NCI-H187 treated with DMSO at 0.1 percent for 48 hours (cell line): ENCODE data around the gene ZNF219.
"Not testable (repeated sequence)": the region's sequence is repeated elsewhere in the genome, so short reads cannot be mapped to it uniquely, and the experiment has no call there.

ENCODE experiments used
- DNase-seq: peaks from one replicate; lab custom pipeline; 2025; lab: John Stamatoyannopoulos, UW

The ZNF219 gene

DNA sequence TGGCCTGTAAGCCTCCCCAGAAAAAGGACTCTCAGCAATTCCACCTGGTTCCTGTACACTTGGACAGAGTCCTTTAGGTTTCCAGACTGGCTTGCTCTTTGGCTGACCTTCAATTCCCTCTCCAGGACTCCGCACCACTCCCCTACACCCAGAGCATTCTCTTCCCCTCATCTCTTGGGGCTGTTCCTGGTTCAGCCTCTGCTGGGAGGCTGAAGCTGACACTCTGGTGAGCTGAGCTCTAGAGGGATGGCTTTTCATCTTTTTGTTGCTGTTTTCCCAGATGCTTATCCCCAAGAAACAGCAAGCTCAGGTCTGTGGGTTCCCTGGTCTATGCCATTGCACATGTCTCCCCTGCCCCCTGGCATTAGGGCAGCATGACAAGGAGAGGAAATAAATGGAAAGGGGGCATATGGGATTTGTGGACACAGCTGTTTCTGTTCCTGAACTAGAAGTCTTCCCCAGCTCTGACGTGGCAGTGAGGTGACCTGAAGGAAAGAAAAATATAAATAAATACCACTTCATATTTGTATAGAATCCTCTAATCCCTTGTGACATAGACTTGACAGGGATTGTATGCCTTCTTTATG lies 55.0 kb downstream of the ZNF219 start:
- DNase-seq, result no peak

GRCh38 chr14:21042918-21043317 lies 55.5 kb downstream of the ZNF219 start:
- no peak for DNase-seq

DNA sequence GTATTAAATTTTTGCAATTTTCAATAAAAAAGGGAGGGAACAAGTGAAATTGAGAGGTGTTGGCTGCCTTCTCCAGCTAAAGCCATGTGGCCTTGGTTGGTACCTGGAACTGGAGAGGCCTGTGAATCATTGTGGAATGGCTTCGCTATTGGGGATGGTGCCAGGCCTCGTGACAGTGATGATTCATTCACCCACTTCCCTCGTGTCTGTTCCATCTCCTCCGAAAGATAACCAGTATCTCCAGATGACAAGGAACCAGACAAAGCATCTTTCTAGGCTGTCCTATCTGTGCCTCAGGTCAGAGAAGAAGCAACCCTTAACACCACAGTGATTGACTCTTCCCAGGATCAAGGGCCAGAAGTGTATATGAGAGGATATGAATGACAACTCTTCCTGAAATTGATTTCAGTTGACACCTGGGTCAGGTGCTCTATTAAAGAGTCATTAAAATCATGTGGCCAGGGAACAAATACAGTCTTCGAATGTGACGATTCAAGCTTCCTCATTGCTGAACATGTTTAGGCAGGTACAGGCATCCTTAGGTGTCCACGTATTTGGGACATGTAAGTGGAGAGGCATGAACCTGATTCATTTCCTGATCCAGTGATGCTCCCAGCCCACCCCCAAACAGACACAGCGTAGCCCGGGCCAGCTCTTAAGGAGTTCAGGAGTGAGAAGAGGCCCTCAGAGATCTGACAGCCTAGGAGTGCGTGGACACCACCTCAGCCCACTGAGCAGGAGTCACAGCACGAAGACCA lies 56.6 kb downstream of the ZNF219 start, which contains the start of gene RNASE7:
RNASE7 (plus strand) TSS at position 687 of the 758 bp plus-strand sequence. CDS start 631 bp downstream, outside the sequence.
- no peak for DNase-seq

GRCh38 chr14:21040941-21041340 lies 57.5 kb downstream of the ZNF219 start:
- DNase-seq, result not testable (repeated sequence)

DNA sequence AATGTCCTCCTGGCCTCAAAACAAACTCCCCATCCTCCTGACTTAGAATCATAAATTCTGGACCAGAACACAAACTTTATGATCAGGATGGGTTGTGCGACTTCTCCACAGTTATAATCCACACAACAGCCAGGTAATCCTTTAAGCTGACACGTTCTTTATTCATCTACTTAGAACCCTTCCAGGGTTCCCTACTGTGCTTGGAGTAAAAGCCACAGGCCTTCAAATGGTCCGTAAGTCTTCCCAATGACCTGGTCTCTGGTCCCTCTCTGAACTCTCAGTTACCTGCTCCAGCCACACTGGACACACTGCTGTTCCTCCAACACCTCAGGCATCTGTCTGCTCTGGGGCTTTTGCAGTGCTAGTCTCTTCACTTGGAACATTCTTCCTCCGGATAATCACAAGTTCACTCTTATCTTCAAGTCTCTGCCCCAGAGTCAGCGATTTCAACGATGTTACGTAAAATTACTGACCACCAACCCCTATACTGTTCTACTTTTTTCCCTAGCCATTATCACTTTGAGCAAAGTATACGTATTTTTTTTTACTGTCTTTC lies 58.0 kb downstream of the ZNF219 start:
- no peak for DNase-seq
